GM18507 (cell line): ENCODE measurements around the gene GLIS1.

Source experiments
- DNase-seq: peaks from one replicate; pipeline ENCODE4 v3.0.0; 2011; ENCODE audit warnings: low read depth; ENCODE audit not compliant: insufficient read length; ENCODE audit errors: extremely low spot score
- FAIRE-seq: peaks from 2 replicates; lab custom pipeline; 2011; peaks lifted over from hg19 to GRCh38; lab: Jason Lieb, UNC

Gene GLIS1

GRCh38 chr1:53629101-53629691 lies 109.8 kb downstream of the GLIS1 start:
- no peak for FAIRE-seq
- no peak for DNase-seq

GRCh38 chr1:53628286-53628955 lies 110.5 kb downstream of the GLIS1 start:
- DNase-seq (no peak), FAIRE-seq (no peak)

- no peak for FAIRE-seq
- DNase-seq, result no peak
Observed at GRCh38 chr1:53627666-53628065, 111.3 kb downstream of the GLIS1 start.

GRCh38 chr1:53627031-53627430 lies 111.9 kb downstream of the GLIS1 start:
- FAIRE-seq (no peak), DNase-seq (no peak)

- FAIRE-seq (no peak), DNase-seq (no peak)
Observed at GRCh38 chr1:53626616-53627015, 112.3 kb downstream of the GLIS1 start.

GRCh38 chr1:53625766-53626520 lies 113.0 kb downstream of the GLIS1 start:
- FAIRE-seq, result no peak

GRCh38 chr1:53625049-53625448 lies 113.9 kb downstream of the GLIS1 start:
- FAIRE-seq (no peak), DNase-seq (no peak)

More at GRCh38 chr1:53625766-53626520, 113.0 kb downstream of the GLIS1 start:
- DNase-seq, result no peak

GRCh38 chr1:53622531-53622930 lies 116.4 kb downstream of the GLIS1 start:
- FAIRE-seq, result no peak
- DNase-seq, result no peak

- FAIRE-seq, result no peak
Observed at GRCh38 chr1:53621144-53621543, 117.8 kb downstream of the GLIS1 start.

GRCh38 chr1:53620061-53620855 lies 118.7 kb downstream of the GLIS1 start:
- DNase-seq, result no peak
- no peak for FAIRE-seq

More at GRCh38 chr1:53621144-53621543, 117.8 kb downstream of the GLIS1 start:
- DNase-seq, result no peak

- FAIRE-seq, result no peak
- DNase-seq, result no peak
Observed at GRCh38 chr1:53619367-53620060, 119.5 kb downstream of the GLIS1 start.

GRCh38 chr1:53618500-53619366 lies 120.2 kb downstream of the GLIS1 start:
- DNase-seq (no peak), FAIRE-seq (no peak)

GRCh38 chr1:53617851-53618499 lies 121.0 kb downstream of the GLIS1 start:
- no peak for FAIRE-seq
- no peak for DNase-seq

GRCh38 chr1:53617382-53617781 lies 121.6 kb downstream of the GLIS1 start:
- FAIRE-seq, result no peak
- DNase-seq, result no peak

- DNase-seq (no peak), FAIRE-seq (no peak)
Observed at GRCh38 chr1:53616927-53617326, 122.0 kb downstream of the GLIS1 start.

GRCh38 chr1:53616511-53616910 lies 122.5 kb downstream of the GLIS1 start:
- DNase-seq (no peak), FAIRE-seq (no peak)

- DNase-seq (no peak), FAIRE-seq (no peak)
Observed at GRCh38 chr1:53615101-53615500, 123.9 kb downstream of the GLIS1 start.
